HG03064 (cell line): ENCODE measurements around the gene FCGBP.

ENCODE experiments used
- ATAC-seq: cut with Tn5 transposase; IDR thresholded peaks from one replicate; pipeline ENCODE4 v1.9.1; 2021; ENCODE audit warnings: low read depth; ENCODE audit not compliant: unreplicated experiment

Gene FCGBP

GRCh38 chr19:39949026-39949747 lies 14.8 kb upstream of the FCGBP start:
- no peak for ATAC-seq

GRCh38 chr19:39946532-39946931 lies 12.1 kb upstream of the FCGBP start:
- ATAC-seq, result no peak

GRCh38 chr19:39943586-39943985 lies 9.2 kb upstream of the FCGBP start:
- no peak for ATAC-seq

- ATAC-seq, result no peak
These were observed 7.9 kb upstream of the FCGBP start for GRCh38 chr19:39942366-39942730.

GRCh38 chr19:39941615-39942365 lies 7.4 kb upstream of the FCGBP start:
- peak; percentile 54 for ATAC-seq

GRCh38 chr19:39941151-39941550 lies 6.7 kb upstream of the FCGBP start:
- ATAC-seq, result no peak

- ATAC-seq, result no peak
These were observed 5.9 kb upstream of the FCGBP start for GRCh38 chr19:39940221-39940833.

- no peak for ATAC-seq
These were observed 5.1 kb upstream of the FCGBP start for GRCh38 chr19:39939556-39939955.

- ATAC-seq, result no peak
These were observed 3.4 kb upstream of the FCGBP start for GRCh38 chr19:39937787-39938186.

GRCh38 chr19:39937094-39937720 lies 2.8 kb upstream of the FCGBP start:
- no peak for ATAC-seq

- ATAC-seq, result no peak
These were observed 2.2 kb upstream of the FCGBP start for GRCh38 chr19:39936622-39937021.

GRCh38 chr19:39936020-39936419 lies 1.6 kb upstream of the FCGBP start:
- ATAC-seq, result no peak

- ATAC-seq, result no peak
These were observed 879 bp upstream of the FCGBP start for GRCh38 chr19:39935364-39935661.

GRCh38 chr19:39929750-39930149 lies 4.7 kb downstream of the FCGBP start:
- no peak for ATAC-seq

GRCh38 chr19:39928357-39928725 lies 6.1 kb downstream of the FCGBP start:
- no peak for ATAC-seq

- ATAC-seq, result no peak
These were observed 6.7 kb downstream of the FCGBP start for GRCh38 chr19:39927524-39928356.

- ATAC-seq, result no peak
These were observed 7.4 kb downstream of the FCGBP start for GRCh38 chr19:39927076-39927475.

- no peak for ATAC-seq
These were observed 8.2 kb downstream of the FCGBP start for GRCh38 chr19:39926170-39926760.

- ATAC-seq, result no peak
These were observed 9.5 kb downstream of the FCGBP start for GRCh38 chr19:39924952-39925351.

GRCh38 chr19:39924389-39924788 lies 10.0 kb downstream of the FCGBP start:
- ATAC-seq, result no peak
